Omental fat pad (tissue), 4 donors: ENCODE results near the gene STAT1. TPM values are rescaled to one million over a fixed set of nuclear protein-coding genes. Genes with fewer than 3 reads are reported as not detected.

Experiments used
- ATAC-seq: fragments of 150-250 bp; one replicate; pipeline ENCODE4 v1.9.1; 2016; ENCODE audit warnings: mild to moderate bottlenecking, moderate library complexity; ENCODE audit not compliant: low FRiP score
- DNase-seq: peaks from one replicate; pipeline ENCODE4 v3.0.0-alpha.2; 2019; ENCODE audit warnings: low spot score
- CTCF ChIP-seq, 3 donors: fragments of 450-650 bp; IDR thresholded peaks; one replicate each; pipeline ENCODE4 v1.5.1; 2016 to 2017; ENCODE audit warnings: antibody characterized with exemption in 3 of 3, mild to moderate bottlenecking in 3 of 3, moderate library complexity in 2 of 3
- total RNA-seq, 4 donors: library from RNA; depleted of rRNA; stranded (reverse); fragments of >200 nt; gene quantifications; one replicate each; pipeline ENCODE4 v1.1.0, GENCODE V29; 2016

Gene STAT1
- total RNA-seq, 4 donors from 2014 or later: 63.5 to 161 (median 95.1) TPM

GRCh38 chr2:191009541-191010374 is 4.2 kb downstream of the STAT1 start:
- no peak for ATAC-seq
- TF ChIP-seq CTCF (IDR thresholded peaks at IDR 0.05): no peak
- no peak for DNase-seq

GRCh38 chr2:191008286-191008685 is 5.7 kb downstream of the STAT1 start:
- ATAC-seq: no peak
- no peak for DNase-seq
- no peak for TF ChIP-seq CTCF (IDR thresholded peaks at IDR 0.05)

GRCh38 chr2:191006997-191007783 is 6.8 kb downstream of the STAT1 start:
- no peak for ATAC-seq
- no peak for TF ChIP-seq CTCF (IDR thresholded peaks at IDR 0.05)

GRCh38 chr2:191006297-191006696 is 7.7 kb downstream of the STAT1 start:
- TF ChIP-seq CTCF (IDR thresholded peaks at IDR 0.05): no peak
- no peak for DNase-seq
- no peak for ATAC-seq

More at GRCh38 chr2:191006997-191007783, 6.8 kb downstream of the STAT1 start:
- no peak for DNase-seq

GRCh38 chr2:191003405-191004309 is 10.3 kb downstream of the STAT1 start:
- ATAC-seq: no peak
- DNase-seq: no peak
- TF ChIP-seq CTCF (IDR thresholded peaks at IDR 0.05): no peak

- DNase-seq (no peak), ATAC-seq (no peak)
- TF ChIP-seq CTCF (IDR thresholded peaks at IDR 0.05): no peak
These were observed 12.3 kb downstream of the STAT1 start for GRCh38 chr2:191001624-191002023.
